Transverse colon (tissue), 4 donors: ENCODE results near the gene DROSHA. TPM values are rescaled to one million over a fixed set of nuclear protein-coding genes. Genes with fewer than 3 reads are reported as not detected.
"Not testable (repeated sequence)": the region's sequence is repeated elsewhere in the genome, so short reads cannot be mapped to it uniquely, and the experiment has no call there.

Source experiments
- DNase-seq: peaks from one replicate; pipeline ENCODE4 v3.0.0-alpha.2; 2019
- H3K27ac ChIP-seq, 4 donors: fragments of 200-600 bp; sonication (generic); 2 replicates each; pipeline ENCODE4 v1.5.1; 2016 to 2018; ENCODE audit warnings: inconsistent platforms in 4 of 4
- H3K27me3 ChIP-seq: fragments of 200-600 bp; sonication (generic); 2 replicates; pipeline ENCODE4 v1.5.1; 2017; ENCODE audit warnings: inconsistent platforms
- H3K36me3 ChIP-seq, 4 donors: fragments of 200-600 bp; sonication (generic); 2 replicates each; pipeline ENCODE4 v1.5.1; 2017 to 2019; ENCODE audit warnings: inconsistent platforms in 4 of 4
- H3K4me1 ChIP-seq, 4 donors: fragments of 200-600 bp; sonication (generic); 2 replicates each; pipeline ENCODE4 v1.5.1; 2017 to 2020; ENCODE audit warnings: inconsistent platforms in 4 of 4
- H3K4me3 ChIP-seq, 4 donors: fragments of 200-600 bp; sonication (generic); 1 replicate in 1 of 4; 2 replicates in 3 of 4; pipeline versions ENCODE4 v1.5.1 to v1.6.1; 2017 to 2019; ENCODE audit warnings: inconsistent platforms in 4 of 4
- H3K9me3 ChIP-seq, 2 donors: fragments of 200-600 bp; sonication (generic); 2 replicates each; pipeline ENCODE4 v1.5.1; 2017 to 2019; ENCODE audit warnings: inconsistent platforms in 2 of 2
- CTCF ChIP-seq, 5 experiments: fragments of 200-600 bp in 3 of 5; fragments of 450-650 bp in 2 of 5; sonication (generic) in 3 of 5; IDR thresholded peaks; 1 replicate in 2 of 5; 2 replicates in 3 of 5; pipeline ENCODE4 v1.5.1; 2016 to 2017; ENCODE audit warnings: antibody characterized with exemption in 5 of 5, inconsistent platforms in 3 of 5, mild to moderate bottlenecking in 2 of 5, moderate library complexity in 1 of 5
- EP300 ChIP-seq: sonication (generic); formaldehyde crosslinking; IDR thresholded peaks from one replicate; pipeline ENCODE4 v1.6.1; 2017; ENCODE audit warnings: antibody characterized with exemption, low read depth
- POLR2A ChIP-seq: fragments of 450-650 bp; IDR thresholded peaks from one replicate; pipeline ENCODE4 v1.6.1; 2016; ENCODE audit warnings: antibody characterized with exemption, mild to moderate bottlenecking, moderate library complexity
- POLR2AphosphoS5 ChIP-seq, 3 donors: sonication (generic); formaldehyde crosslinking; IDR thresholded peaks; one replicate each; pipeline ENCODE4 v1.6.1; 2016; ENCODE audit warnings: antibody characterized with exemption in 3 of 3
- WGBS, 2 donors: methylation state at CpG; one replicate each; pipeline ENCODE4 v1.1.5; 2018; ENCODE audit warnings: low coverage in 1 of 2; 5-methylcytosine and 5-hydroxymethylcytosine counted together
- in situ Hi-C, 4 donors: fragments of 200-750 bp; cut with MboI; loops; one replicate each; pipeline versions ENCODE4 v1.15.0 to v1.15.1; 2017; ENCODE audit warnings: low sequenced_read_pairs in 3 of 4, low pct_ligation_motif_present in 1 of 4, low pct_unique_long_range_greater_than_20kb in 1 of 4
- intact Hi-C: fragments of 100-400 bp; cut with DNase I; formaldehyde crosslinking; loops from one replicate; pipeline ENCODE4 v1.15.1; 2023; ENCODE audit warnings: low total_unique reads
- total RNA-seq, 4 donors: library from RNA; depleted of rRNA; stranded (reverse); fragments of >200 nt; gene quantifications; one replicate each; pipeline ENCODE4 v1.1.0, GENCODE V29; 2016

DROSHA gene
- total RNA-seq, 4 donors from 2014 or later, result 32.2 to 503 (median 47.4) TPM

- Histone ChIP-seq H3K36me3 (no peaks in the 10 kb centered on the region), H3K27me3 (no peaks in the 10 kb centered on the region), H3K4me3 (no peak overlapping the region), H3K9me3 (no peaks in the 10 kb centered on the region), H3K4me1 (no peaks in the 10 kb centered on the region), H3K27ac (no peak overlapping the region)
- 71 to 81% methylated on average over 6 to 10 of the region's 10 CpGs for WGBS, 2 donors
- in situ Hi-C loops, result loop anchor here in 1 of 4 donors (10.0 kb wide), 1 partner anchor 231 kb away; no protein-coding TSS in a partner anchor
- DNase-seq, result no peak
- intact Hi-C loops, result loop anchor here (10.0 kb wide), 1 partner anchor 521 kb away; no protein-coding TSS in a partner anchor
- TF ChIP-seq POLR2A (no peak), CTCF (IDR thresholded peaks at IDR 0.05) (no peak), EP300 (no peak), POLR2AphosphoS5 (IDR thresholded peaks at IDR 0.05) (no peak)
Measured at GRCh38 chr5:31573494-31574142, 41.7 kb upstream of the DROSHA start.

GRCh38 chr5:31569068-31569467 is 37.2 kb upstream of the DROSHA start:
- Histone ChIP-seq H3K27ac (no peak overlapping the region), H3K4me1 (no peaks in the 10 kb centered on the region), H3K27me3 (no peaks in the 10 kb centered on the region), H3K4me3 (no peak overlapping the region), H3K36me3 (no peaks in the 10 kb centered on the region), H3K9me3 (no peaks in the 10 kb centered on the region)
- TF ChIP-seq EP300 (no peak), POLR2A (no peak), POLR2AphosphoS5 (IDR thresholded peaks at IDR 0.05) (no peak), CTCF (IDR thresholded peaks at IDR 0.05) (no peak)
- DNase-seq, result no peak
- intact Hi-C loops (no loop called here), in situ Hi-C loops (no loop called here)

GRCh38 chr5:31568302-31568835 is 36.5 kb upstream of the DROSHA start:
- no peak overlapping the region for H3K4me3 ChIP-seq
- WGBS, 2 donors, result 76 to 93% methylated on average over 1 of the region's 1 CpG
- no peak for DNase-seq
- no peaks in the 10 kb centered on the region for H3K9me3 ChIP-seq
- in situ Hi-C loops, result no loop called here
- no peaks in the 10 kb centered on the region for H3K27me3 ChIP-seq
- no peak for TF ChIP-seq POLR2A
- no peak for TF ChIP-seq POLR2AphosphoS5 (IDR thresholded peaks at IDR 0.05)
- no peak for TF ChIP-seq CTCF (IDR thresholded peaks at IDR 0.05)
- no peak for TF ChIP-seq EP300
- H3K4me1 ChIP-seq, result no peaks in the 10 kb centered on the region
- intact Hi-C loops, result no loop called here
- no peaks in the 10 kb centered on the region for H3K36me3 ChIP-seq
- H3K27ac ChIP-seq, result no peak overlapping the region

DNA sequence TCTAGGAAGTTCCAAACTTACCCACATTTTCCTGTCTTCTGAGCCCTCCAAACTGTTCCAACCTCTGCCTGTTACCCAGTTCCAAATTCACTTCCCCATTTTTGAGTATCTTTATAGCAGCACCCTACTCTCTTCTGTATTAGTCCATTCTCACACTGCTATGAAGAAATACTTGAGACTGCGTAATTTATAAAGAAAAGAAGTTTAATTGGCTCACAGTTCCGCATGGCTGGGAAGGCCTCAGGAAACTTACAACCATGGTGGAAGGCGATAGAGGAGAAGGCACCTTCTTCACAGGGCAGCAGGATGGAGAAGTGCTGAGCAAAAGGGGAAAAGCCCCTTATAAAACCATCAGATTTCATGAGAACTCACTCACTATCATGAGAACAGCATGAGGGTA is 34.5 kb upstream of the DROSHA start:
- in situ Hi-C loops, H3K27ac ChIP-seq, intact Hi-C loops, H3K4me1 ChIP-seq, H3K9me3 ChIP-seq, DNase-seq, H3K4me3 ChIP-seq, H3K27me3 ChIP-seq, H3K36me3 ChIP-seq: not testable (repeated sequence)
- 94 to 100% methylated on average over 1 to 3 of the region's 3 CpGs for WGBS, 2 donors

DNA sequence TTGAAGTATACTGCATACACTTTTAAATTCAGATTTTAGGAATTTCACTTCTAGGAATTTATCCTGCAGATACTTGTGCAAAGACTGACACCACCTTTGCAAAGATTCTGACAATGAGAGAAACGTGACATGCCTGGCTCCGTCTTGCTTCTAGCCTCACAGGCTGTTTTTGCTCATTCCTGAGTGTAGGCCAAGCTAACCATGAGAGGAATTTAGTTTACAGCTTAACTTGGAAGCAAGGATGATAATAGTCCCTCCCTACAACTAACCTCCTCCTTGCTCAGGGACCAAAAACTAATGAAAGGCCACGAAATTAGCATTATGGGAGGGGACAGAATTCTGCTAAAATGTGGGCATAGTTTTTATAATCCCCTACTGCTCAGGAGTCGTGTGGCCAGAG is 31.3 kb upstream of the DROSHA start:
- WGBS, 2 donors, result 53 to 55% methylated on average over 2 to 4 of the region's 4 CpGs
- Histone ChIP-seq H3K9me3 (no peaks in the 10 kb centered on the region), H3K4me3 (no peak overlapping the region), H3K27me3 (no peaks in the 10 kb centered on the region), H3K36me3 (no peaks in the 10 kb centered on the region), H3K4me1 (no peaks in the 10 kb centered on the region), H3K27ac (no peak overlapping the region)
- DNase-seq, result no peak
- intact Hi-C loops, result no loop called here
- TF ChIP-seq CTCF (IDR thresholded peaks at IDR 0.05), result no peak
- no peak for TF ChIP-seq EP300
- no peak for TF ChIP-seq POLR2A
- TF ChIP-seq POLR2AphosphoS5 (IDR thresholded peaks at IDR 0.05), result no peak
- in situ Hi-C loops, result no loop called here
